ENCODE data around the gene FSD1. TPM values are rescaled to one million over a fixed set of nuclear protein-coding genes. Genes with fewer than 3 reads are reported as not detected.

The FSD1 gene
- total RNA-seq, 4 donors from 2014 or later: not detected

DNA sequence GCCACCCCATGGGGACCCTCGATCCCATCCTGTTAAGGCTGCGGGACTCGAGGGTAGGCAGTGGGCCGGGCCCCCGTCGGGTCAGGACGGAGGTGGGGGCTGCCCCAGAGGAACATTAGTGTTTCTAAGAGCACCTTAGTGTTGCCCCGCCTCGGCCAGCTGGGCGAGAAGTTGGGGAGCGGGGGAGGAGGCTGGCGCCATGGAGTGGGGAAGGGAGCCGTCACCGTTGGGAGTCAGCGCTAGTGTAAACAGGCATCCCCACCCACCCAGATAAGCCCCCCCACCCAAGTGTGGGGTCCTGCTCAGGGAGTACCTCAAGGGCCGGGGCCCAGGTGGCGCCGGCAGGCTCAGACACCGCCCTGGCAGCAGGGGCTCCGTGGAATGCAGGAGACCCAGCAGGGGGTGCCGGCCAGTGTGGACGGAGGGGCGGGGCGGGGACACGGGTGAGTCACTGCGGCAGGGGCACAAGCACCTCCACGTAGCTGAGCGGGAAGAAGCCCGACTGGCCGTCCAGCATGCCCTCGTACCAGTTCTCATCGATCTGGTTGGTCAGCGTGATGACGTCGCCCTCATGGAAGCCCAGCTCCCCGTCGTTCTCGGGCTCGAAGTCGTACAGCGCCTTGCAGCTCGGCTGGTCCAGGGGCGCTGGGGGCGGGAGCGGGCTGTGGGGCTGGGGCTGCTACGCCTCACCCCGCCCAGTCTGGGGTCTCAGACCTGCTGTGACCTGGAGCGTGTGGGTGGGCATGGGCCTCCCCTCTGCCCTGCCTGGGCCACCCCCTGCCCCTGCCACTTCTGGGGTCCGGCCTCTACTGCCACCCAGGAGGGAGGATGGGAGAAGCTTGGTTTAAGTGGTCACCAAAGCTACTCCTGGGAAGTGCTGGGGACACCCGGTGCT is 57.0 kb downstream of the FSD1 start:
- TF ChIP-seq, protein P1, sequence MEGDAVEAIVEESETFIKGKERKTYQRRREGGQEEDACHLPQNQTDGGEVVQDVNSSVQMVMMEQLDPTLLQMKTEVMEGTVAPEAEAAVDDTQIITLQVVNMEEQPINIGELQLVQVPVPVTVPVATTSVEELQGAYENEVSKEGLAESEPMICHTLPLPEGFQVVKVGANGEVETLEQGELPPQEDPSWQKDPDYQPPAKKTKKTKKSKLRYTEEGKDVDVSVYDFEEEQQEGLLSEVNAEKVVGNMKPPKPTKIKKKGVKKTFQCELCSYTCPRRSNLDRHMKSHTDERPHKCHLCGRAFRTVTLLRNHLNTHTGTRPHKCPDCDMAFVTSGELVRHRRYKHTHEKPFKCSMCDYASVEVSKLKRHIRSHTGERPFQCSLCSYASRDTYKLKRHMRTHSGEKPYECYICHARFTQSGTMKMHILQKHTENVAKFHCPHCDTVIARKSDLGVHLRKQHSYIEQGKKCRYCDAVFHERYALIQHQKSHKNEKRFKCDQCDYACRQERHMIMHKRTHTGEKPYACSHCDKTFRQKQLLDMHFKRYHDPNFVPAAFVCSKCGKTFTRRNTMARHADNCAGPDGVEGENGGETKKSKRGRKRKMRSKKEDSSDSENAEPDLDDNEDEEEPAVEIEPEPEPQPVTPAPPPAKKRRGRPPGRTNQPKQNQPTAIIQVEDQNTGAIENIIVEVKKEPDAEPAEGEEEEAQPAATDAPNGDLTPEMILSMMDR (IDR thresholded peaks at IDR 0.05; ENCODE audit: low read depth): no peak

DNA sequence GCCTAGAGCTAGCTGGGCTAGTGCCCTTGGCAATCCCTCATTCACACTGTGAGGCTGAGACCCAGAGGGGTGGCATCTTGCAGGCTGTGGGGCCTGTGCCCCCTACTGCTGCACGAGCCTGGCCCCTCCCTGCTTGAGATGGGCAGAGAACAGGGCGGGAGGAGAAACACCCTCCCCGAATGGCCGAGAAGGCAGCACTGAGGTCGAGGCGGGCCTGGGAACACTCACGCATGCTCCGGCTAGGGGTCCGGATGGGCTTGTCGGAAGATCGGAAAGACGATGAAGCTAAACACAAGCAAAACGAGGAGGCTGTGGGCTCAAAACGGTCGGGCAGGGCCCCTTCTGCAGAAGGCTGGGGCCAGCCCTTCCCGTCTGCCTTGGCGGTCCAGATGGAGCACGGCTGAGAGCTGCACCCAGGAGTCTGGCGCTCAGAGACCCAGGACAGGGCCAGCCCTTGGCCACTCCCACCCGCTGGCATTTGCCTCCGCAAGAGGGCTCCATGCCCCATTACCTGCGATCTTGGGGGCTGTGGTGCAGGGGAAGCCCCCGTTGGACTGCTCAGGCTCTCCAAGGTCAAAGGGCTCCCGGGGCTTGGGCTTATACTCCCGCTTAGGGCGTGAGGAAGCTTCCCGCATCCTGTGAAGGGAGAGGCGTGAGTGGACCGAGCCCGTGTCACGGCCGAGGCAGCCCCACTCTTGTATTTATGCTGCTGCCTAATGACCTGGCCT is 57.9 kb downstream of the FSD1 start:
- TF ChIP-seq, protein P1 (IDR thresholded peaks at IDR 0.05; ENCODE audit: low read depth): no peak

DNA sequence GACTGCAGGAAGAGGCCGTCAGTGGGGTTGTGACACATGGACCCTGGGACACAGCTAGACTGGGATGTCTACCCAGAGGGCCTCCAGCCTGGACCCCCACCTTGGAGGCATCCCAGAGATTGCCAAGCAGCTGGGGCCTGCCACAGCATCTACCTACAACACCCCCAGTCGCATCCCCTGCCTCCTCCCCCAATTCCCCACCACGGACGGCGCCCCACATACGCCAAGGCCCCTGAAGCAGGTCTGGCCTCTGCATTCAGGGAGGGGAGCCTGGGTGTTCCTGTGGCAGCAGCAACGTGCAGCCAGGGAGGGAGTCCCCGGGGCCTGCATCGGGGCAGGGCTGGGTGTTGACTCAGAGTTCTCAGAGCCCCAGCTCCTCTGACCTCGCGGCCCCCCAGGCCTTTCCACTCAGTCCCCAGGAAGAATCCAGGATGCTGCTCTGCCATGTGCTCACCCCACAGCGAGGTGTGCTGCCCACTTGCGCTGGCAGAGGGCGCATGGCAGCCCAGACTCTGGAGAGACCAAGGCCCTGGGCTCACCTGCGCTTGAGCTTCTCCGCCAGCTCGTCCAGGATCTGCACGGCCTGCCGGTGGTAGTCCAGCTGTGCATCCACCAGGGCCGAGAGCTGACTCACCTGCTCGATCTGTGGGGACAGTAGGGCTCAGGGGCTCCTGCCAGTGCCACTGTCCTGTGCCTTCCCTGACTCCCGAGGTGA is 58.6 kb downstream of the FSD1 start:
- TF ChIP-seq, protein P1 (IDR thresholded peaks at IDR 0.05; ENCODE audit: low read depth): no peak

- TF ChIP-seq, protein P1 (IDR thresholded peaks at IDR 0.05; ENCODE audit: low read depth): no peak
Measured at GRCh38 chr19:4363571-4364304, 59.3 kb downstream of the FSD1 start.

DNA sequence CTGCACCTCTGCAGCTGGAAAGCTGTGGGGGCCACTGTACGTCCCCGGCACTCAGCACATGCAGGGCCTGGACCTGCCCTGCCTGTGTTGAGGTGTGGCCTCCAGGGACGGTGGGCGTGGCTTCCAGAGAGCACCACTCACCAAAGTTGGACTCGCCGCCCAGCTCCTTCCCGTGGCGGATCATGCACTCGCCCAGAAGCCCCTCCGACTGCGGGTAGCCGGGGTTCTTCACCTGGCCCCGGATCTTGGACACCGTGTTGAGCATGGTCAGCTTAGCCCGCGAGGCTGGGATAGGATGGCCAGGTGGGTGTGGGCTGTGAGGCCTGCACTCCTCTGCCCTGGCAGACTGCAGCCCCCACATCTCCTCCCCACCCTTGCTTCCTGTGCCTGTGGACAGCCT is 60.9 kb downstream of the FSD1 start:
- TF ChIP-seq, protein P1 (IDR thresholded peaks at IDR 0.05; ENCODE audit: low read depth): no peak

- TF ChIP-seq, protein P1 (IDR thresholded peaks at IDR 0.05; ENCODE audit: low read depth): no peak
Measured at GRCh38 chr19:4365791-4366665, 61.6 kb downstream of the FSD1 start.
